Body of pancreas (tissue), 4 donors: Measurements from ENCODE around the gene CCDC6. TPM values are rescaled to one million over a fixed set of nuclear protein-coding genes. Genes with fewer than 3 reads are reported as not detected.
A peak's percentile ranks its signal among the peaks of the same experiment; 100 is the strongest.

ENCODE experiments used
- ATAC-seq: fragments of 150-250 bp; one replicate; pipeline ENCODE4 v1.9.1; 2016
- DNase-seq, 4 donors: peaks; one replicate each; pipeline ENCODE4 v3.0.0-alpha.2; 2019
- H3K27ac ChIP-seq, 4 donors: fragments of 200-600 bp; sonication (generic); 1 replicate in 3 of 4; 2 replicates in 1 of 4; pipeline versions ENCODE4 v1.5.1 to v1.6.1; 2016 to 2019; ENCODE audit warnings: mild to moderate bottlenecking in 1 of 4, mixed read lengths in 1 of 4, moderate library complexity in 1 of 4
- H3K27me3 ChIP-seq, 2 donors: fragments of 200-600 bp; sonication (generic); one replicate each; pipeline ENCODE4 v1.6.0; 2016; ENCODE audit warnings: mild to moderate bottlenecking in 1 of 2
- H3K36me3 ChIP-seq, 2 donors: fragments of 200-600 bp; sonication (generic); replicated peaks in 1 of 2; 2 replicates each; pipeline ENCODE4 v1.5.1; 2016; ENCODE audit warnings: low read depth in 2 of 2; ENCODE audit not compliant: insufficient read depth in 1 of 2
- H3K4me1 ChIP-seq: fragments of 200-600 bp; sonication (generic); one replicate; pipeline ENCODE4 v1.6.0; 2016
- H3K4me3 ChIP-seq, 2 donors: fragments of 200-600 bp; sonication (generic); 1 replicate in 1 of 2; 2 replicates in 1 of 2; pipeline ENCODE4 v1.5.1; 2016 to 2019
- H3K9me3 ChIP-seq, 3 donors: fragments of 200-600 bp; sonication (generic); 1 replicate in 2 of 3; 2 replicates in 1 of 3; pipeline ENCODE4 v1.5.1; 2016
- CTCF ChIP-seq, 7 experiments: fragments of 450-650 bp in 4 of 7; fragments of 200-600 bp in 3 of 7; sonication (generic) in 3 of 7; IDR thresholded peaks; one replicate each; pipeline ENCODE4 v1.5.1; 2016 to 2019; ENCODE audit warnings: antibody characterized with exemption in 7 of 7
- POLR2A ChIP-seq, 3 donors: fragments of 450-650 bp; IDR thresholded peaks; one replicate each; pipeline ENCODE4 v1.6.1; 2016; ENCODE audit warnings: antibody characterized with exemption in 3 of 3, mild to moderate bottlenecking in 2 of 3
- WGBS, 2 donors: methylation state at CpG; one replicate each; pipeline ENCODE4 v1.1.5; 2017; 5-methylcytosine and 5-hydroxymethylcytosine counted together
- intact Hi-C: fragments of 100-400 bp; cut with DNase I; formaldehyde crosslinking; loops from one replicate; pipeline ENCODE4 v1.15.1; 2023
- total RNA-seq, 2 donors: library from RNA; depleted of rRNA; stranded (reverse); fragments of >200 nt; gene quantifications; one replicate each; pipeline ENCODE4 v1.1.0, GENCODE V29; 2016

The CCDC6 gene
- total RNA-seq, 2 donors from 2014 or later = 26.7 to 35.8 TPM

GRCh38 chr10:59819265-59819664 lies 87.1 kb downstream of the CCDC6 start:
- 85 to 93% methylated on average over 1 of the region's 1 CpG for WGBS, 2 donors
- TF ChIP-seq CTCF (IDR thresholded peaks at IDR 0.05) (no peak), POLR2A (IDR thresholded peaks at IDR 0.05) (no peak)
- H3K4me1 ChIP-seq = peaks cover 5% of the 10 kb centered on the region
- no peaks in the 10 kb centered on the region for H3K27me3 ChIP-seq
- DNase-seq (no peak), ATAC-seq (no peak)
- H3K27ac ChIP-seq = no peak overlapping the region
- H3K36me3 ChIP-seq = no peaks in the 10 kb centered on the region
- H3K9me3 ChIP-seq = no peaks in the 10 kb centered on the region
- H3K4me3 ChIP-seq = no peak overlapping the region
- intact Hi-C loops = loop anchor here (10.0 kb wide), 1 partner anchor 184 kb away; no protein-coding TSS in a partner anchor

- 55 to 82% methylated on average over 6 of the region's 6 CpGs for WGBS, 2 donors
- Histone ChIP-seq H3K9me3 (no peaks in the 10 kb centered on the region), H3K4me1 (peaks cover 5% of the 10 kb centered on the region), H3K4me3 (no peak overlapping the region), H3K27ac (no peak overlapping the region), H3K27me3 (no peaks in the 10 kb centered on the region), H3K36me3 (peaks cover 0 to 3% of the 10 kb centered on the region in 2 donors)
- peak in 2 of 4 donors; percentile 22 to 43 for DNase-seq
- intact Hi-C loops = loop anchor here (10.0 kb wide), 1 partner anchor 183 kb away; no protein-coding TSS in a partner anchor
- ATAC-seq = no peak
- no peak for TF ChIP-seq CTCF (IDR thresholded peaks at IDR 0.05)
- TF ChIP-seq POLR2A (IDR thresholded peaks at IDR 0.05) = no peak
Observed at GRCh38 chr10:59817773-59818172, 88.6 kb downstream of the CCDC6 start.

GRCh38 chr10:59814878-59815277 lies 91.5 kb downstream of the CCDC6 start:
- DNase-seq (no peak), ATAC-seq (no peak)
- Histone ChIP-seq H3K4me3 (no peak overlapping the region), H3K36me3 (peaks cover 0 to 12% of the 10 kb centered on the region in 2 donors), H3K27ac (no peak overlapping the region), H3K9me3 (no peaks in the 10 kb centered on the region), H3K27me3 (no peaks in the 10 kb centered on the region), H3K4me1 (no peaks in the 10 kb centered on the region)
- 78 to 81% methylated on average over 3 of the region's 3 CpGs for WGBS, 2 donors
- intact Hi-C loops = loop anchor here (10.0 kb wide), 1 partner anchor 180 kb away; no protein-coding TSS in a partner anchor
- TF ChIP-seq POLR2A (IDR thresholded peaks at IDR 0.05) (no peak), CTCF (IDR thresholded peaks at IDR 0.05) (no peak)

GRCh38 chr10:59812519-59813122 lies 93.7 kb downstream of the CCDC6 start:
- DNase-seq (no peak), ATAC-seq (no peak)
- H3K4me1 ChIP-seq = no peaks in the 10 kb centered on the region
- H3K27me3 ChIP-seq = no peaks in the 10 kb centered on the region
- no peak overlapping the region for H3K27ac ChIP-seq
- H3K9me3 ChIP-seq = no peaks in the 10 kb centered on the region
- H3K36me3 ChIP-seq = peaks cover 0 to 13% of the 10 kb centered on the region in 2 donors
- WGBS, 2 donors = 83 to 89% methylated on average over 7 of the region's 7 CpGs
- TF ChIP-seq CTCF (IDR thresholded peaks at IDR 0.05) (no peak), POLR2A (IDR thresholded peaks at IDR 0.05) (no peak)
- no peak overlapping the region for H3K4me3 ChIP-seq
- intact Hi-C loops = loop anchor here (10.0 kb wide), 1 partner anchor 178 kb away; no protein-coding TSS in a partner anchor

- Histone ChIP-seq H3K9me3 (no peaks in the 10 kb centered on the region), H3K4me3 (no peak overlapping the region), H3K27me3 (no peaks in the 10 kb centered on the region), H3K27ac (no peak overlapping the region), H3K36me3 (peaks cover 0 to 28% of the 10 kb centered on the region in 2 donors), H3K4me1 (no peaks in the 10 kb centered on the region)
- intact Hi-C loops = no loop called here
- no peak for TF ChIP-seq CTCF (IDR thresholded peaks at IDR 0.05)
- TF ChIP-seq POLR2A (IDR thresholded peaks at IDR 0.05) = no peak
- no peak for DNase-seq
- no peak for ATAC-seq
- 97 to 98% methylated on average over 2 of the region's 2 CpGs for WGBS, 2 donors
Observed at GRCh38 chr10:59809644-59809974, 96.7 kb downstream of the CCDC6 start.
